NCI-H187 treated with DMSO at 0.1 percent for 48 hours (cell line): ENCODE measurements around the gene CLSTN2.

Experiments used
- DNase-seq: peaks from one replicate; lab custom pipeline; 2025; lab: John Stamatoyannopoulos, UW

CLSTN2 gene

GRCh38 chr3:140093742-140094141 lies 158.8 kb downstream of the CLSTN2 start:
- no peak for DNase-seq

GRCh38 chr3:140094487-140094886 lies 159.5 kb downstream of the CLSTN2 start:
- DNase-seq: no peak

- DNase-seq: no peak
These were observed 161.1 kb downstream of the CLSTN2 start for GRCh38 chr3:140096037-140096436.

GRCh38 chr3:140097874-140098635 lies 163.1 kb downstream of the CLSTN2 start:
- no peak for DNase-seq

GRCh38 chr3:140100479-140100878 lies 165.5 kb downstream of the CLSTN2 start:
- no peak for DNase-seq

GRCh38 chr3:140103166-140103565 lies 168.2 kb downstream of the CLSTN2 start:
- no peak for DNase-seq

- DNase-seq: no peak
These were observed 169.1 kb downstream of the CLSTN2 start for GRCh38 chr3:140103986-140104645.

- no peak for DNase-seq
These were observed 179.2 kb downstream of the CLSTN2 start for GRCh38 chr3:140113996-140114788.

- DNase-seq: no peak
These were observed 179.8 kb downstream of the CLSTN2 start for GRCh38 chr3:140114789-140115080.

GRCh38 chr3:140117096-140117526 lies 182.1 kb downstream of the CLSTN2 start:
- no peak for DNase-seq

GRCh38 chr3:140122183-140122582 lies 187.2 kb downstream of the CLSTN2 start:
- no peak for DNase-seq

GRCh38 chr3:140128217-140128616 lies 193.2 kb downstream of the CLSTN2 start:
- no peak for DNase-seq

- no peak for DNase-seq
These were observed 193.6 kb downstream of the CLSTN2 start for GRCh38 chr3:140128631-140129030.

GRCh38 chr3:140129768-140130284 lies 194.8 kb downstream of the CLSTN2 start:
- DNase-seq: no peak

- no peak for DNase-seq
These were observed 196.9 kb downstream of the CLSTN2 start for GRCh38 chr3:140131895-140132294.

- no peak for DNase-seq
These were observed 199.4 kb downstream of the CLSTN2 start for GRCh38 chr3:140134231-140134965.

- DNase-seq: no peak
These were observed 200.5 kb downstream of the CLSTN2 start for GRCh38 chr3:140135461-140135860.

GRCh38 chr3:140143367-140144069 lies 208.5 kb downstream of the CLSTN2 start:
- no peak for DNase-seq

GRCh38 chr3:140145528-140145927 lies 210.5 kb downstream of the CLSTN2 start:
- no peak for DNase-seq

GRCh38 chr3:140146668-140147067 lies 211.7 kb downstream of the CLSTN2 start:
- DNase-seq: no peak

GRCh38 chr3:140147965-140148490 lies 213.0 kb downstream of the CLSTN2 start:
- DNase-seq: no peak
